Osteocyte (in vitro differentiated cells): ENCODE results near the gene C10orf71. TPM values are rescaled to one million over a fixed set of nuclear protein-coding genes. Genes with fewer than 3 reads are reported as not detected.

ENCODE experiments used
- DNase-seq: peaks from one replicate; pipeline ENCODE4 v3.0.0; 2021; ENCODE audit warnings: mixed read lengths; ENCODE audit not compliant: unreplicated experiment; ENCODE audit errors: extremely low spot score
- H3K27ac Mint-ChIP-seq: one replicate; pipeline ENCODE4 v1.8.0; 2021; ENCODE audit warnings: mild to moderate bottlenecking, mixed read lengths; ENCODE audit not compliant: unreplicated experiment
- H3K27me3 Mint-ChIP-seq: one replicate; pipeline ENCODE4 v1.8.0; 2021; ENCODE audit warnings: mixed read lengths; ENCODE audit not compliant: unreplicated experiment
- H3K36me3 Mint-ChIP-seq: one replicate; pipeline ENCODE4 v1.8.0; 2021; ENCODE audit warnings: mixed read lengths; ENCODE audit not compliant: unreplicated experiment
- H3K4me1 Mint-ChIP-seq: one replicate; pipeline ENCODE4 v1.8.0; 2021; ENCODE audit warnings: mixed read lengths; ENCODE audit not compliant: unreplicated experiment
- H3K4me3 Mint-ChIP-seq: one replicate; pipeline ENCODE4 v1.8.0; 2021; ENCODE audit warnings: mild to moderate bottlenecking, moderate library complexity, mixed read lengths; ENCODE audit not compliant: unreplicated experiment
- H3K9me3 Mint-ChIP-seq: one replicate; pipeline ENCODE4 v1.8.0; 2021; ENCODE audit warnings: mixed read lengths; ENCODE audit not compliant: unreplicated experiment
- total RNA-seq: library from RNA; stranded (reverse); gene quantifications from 2 replicates; pipeline ENCODE4 v1.2.1, GENCODE V29; 2021
- TF ChIP-seq, protein P1 (sequence below): fragments of 200-600 bp; sonication (generic); IDR thresholded peaks from 2 replicates; pipeline ENCODE4 v1.5.0; 2021; ENCODE audit warnings: antibody characterized with exemption, mild to moderate bottlenecking, moderate library complexity

Gene C10orf71
- total RNA-seq, 1 donor from 2014 or later = not detected

DNA sequence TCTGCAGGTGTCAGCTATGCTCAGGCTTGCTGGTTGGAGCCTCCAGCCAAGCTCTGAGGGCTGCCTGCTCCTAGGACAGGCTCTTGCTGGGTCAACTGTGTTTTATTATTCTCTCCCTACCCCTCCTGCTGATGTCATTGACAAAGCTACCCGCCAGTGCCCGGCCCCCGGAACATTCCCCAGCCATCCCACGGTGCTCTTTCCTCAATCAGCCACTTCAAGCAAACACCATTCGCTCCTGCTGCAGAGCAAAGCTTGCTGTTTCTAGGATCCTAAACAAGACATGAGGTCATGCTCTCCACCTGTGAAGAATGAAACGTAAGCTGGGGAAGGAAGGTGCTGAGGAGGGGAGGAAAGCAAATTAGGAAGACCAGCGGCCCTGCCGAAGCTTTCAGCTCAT lies 2.1 kb upstream of the C10orf71 start:
- peaks cover 12% of the 10 kb centered on the region for H3K4me1 Mint-ChIP-seq

DNA sequence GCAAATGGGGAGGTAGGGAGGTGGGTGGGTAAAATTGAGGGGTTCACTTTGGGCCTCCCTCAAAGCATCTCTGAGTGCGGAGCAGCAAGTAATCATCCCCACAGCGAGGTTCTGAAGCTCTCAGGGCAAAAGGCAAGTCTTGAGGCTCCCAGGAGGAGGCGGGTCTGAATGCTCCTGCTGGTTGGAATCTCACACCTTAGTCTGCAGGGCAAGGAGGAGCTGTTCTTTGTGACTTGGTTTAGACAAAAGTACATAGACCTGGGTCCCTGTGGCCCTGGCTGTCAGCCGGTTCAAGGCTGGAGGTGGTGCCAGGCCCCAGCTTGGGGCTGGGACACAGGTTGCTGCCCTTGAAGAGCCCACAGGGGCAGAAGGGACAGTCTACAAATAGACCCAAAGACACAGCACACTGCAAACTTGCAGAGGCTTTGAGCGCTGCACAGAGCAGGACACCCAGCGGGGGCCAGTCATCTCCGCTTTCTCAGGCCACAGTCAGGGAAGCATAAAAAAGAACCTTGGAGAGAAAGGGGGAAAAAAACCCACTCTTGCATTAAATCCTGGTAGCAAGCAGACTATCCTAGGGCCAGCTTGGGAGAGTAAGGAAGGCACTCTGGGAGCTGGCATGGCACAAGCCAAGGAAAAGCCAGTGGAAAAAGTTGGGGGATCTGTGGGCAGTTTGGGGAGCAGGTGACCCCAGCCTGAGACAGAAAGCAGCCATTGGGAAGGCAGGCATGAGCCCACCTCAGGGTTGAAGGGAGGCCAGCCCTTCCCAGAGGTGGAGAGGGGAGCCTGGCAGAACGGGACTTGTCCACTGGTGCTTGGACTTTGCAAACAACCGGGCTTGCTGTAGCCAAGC lies 926 bp upstream of the C10orf71 start:
- DNase-seq = no peak
- TF ChIP-seq, protein P1, sequence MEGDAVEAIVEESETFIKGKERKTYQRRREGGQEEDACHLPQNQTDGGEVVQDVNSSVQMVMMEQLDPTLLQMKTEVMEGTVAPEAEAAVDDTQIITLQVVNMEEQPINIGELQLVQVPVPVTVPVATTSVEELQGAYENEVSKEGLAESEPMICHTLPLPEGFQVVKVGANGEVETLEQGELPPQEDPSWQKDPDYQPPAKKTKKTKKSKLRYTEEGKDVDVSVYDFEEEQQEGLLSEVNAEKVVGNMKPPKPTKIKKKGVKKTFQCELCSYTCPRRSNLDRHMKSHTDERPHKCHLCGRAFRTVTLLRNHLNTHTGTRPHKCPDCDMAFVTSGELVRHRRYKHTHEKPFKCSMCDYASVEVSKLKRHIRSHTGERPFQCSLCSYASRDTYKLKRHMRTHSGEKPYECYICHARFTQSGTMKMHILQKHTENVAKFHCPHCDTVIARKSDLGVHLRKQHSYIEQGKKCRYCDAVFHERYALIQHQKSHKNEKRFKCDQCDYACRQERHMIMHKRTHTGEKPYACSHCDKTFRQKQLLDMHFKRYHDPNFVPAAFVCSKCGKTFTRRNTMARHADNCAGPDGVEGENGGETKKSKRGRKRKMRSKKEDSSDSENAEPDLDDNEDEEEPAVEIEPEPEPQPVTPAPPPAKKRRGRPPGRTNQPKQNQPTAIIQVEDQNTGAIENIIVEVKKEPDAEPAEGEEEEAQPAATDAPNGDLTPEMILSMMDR = no peak
- H3K27me3 Mint-ChIP-seq = peaks cover 8% of the 10 kb centered on the region
- H3K9me3 Mint-ChIP-seq = no peaks in the 10 kb centered on the region
- H3K4me1 Mint-ChIP-seq = peaks cover 12% of the 10 kb centered on the region
- H3K36me3 Mint-ChIP-seq = no peaks in the 10 kb centered on the region
- H3K4me3 Mint-ChIP-seq = no peak overlapping the region
- no peak overlapping the region for H3K27ac Mint-ChIP-seq

More for the DNA sequence above, 2.1 kb upstream of the C10orf71 start:
- no peak for DNase-seq
- TF ChIP-seq, protein P1 = no peak
- H3K36me3 Mint-ChIP-seq = no peaks in the 10 kb centered on the region
- no peak overlapping the region for H3K27ac Mint-ChIP-seq
- H3K9me3 Mint-ChIP-seq = no peaks in the 10 kb centered on the region
- no peak overlapping the region for H3K4me3 Mint-ChIP-seq
- peaks cover 10% of the 10 kb centered on the region for H3K27me3 Mint-ChIP-seq

GRCh38 chr10:49298671-49298982 lies 343 bp upstream of the C10orf71 start:
- H3K27ac Mint-ChIP-seq = no peak overlapping the region
- peaks cover 12% of the 10 kb centered on the region for H3K4me1 Mint-ChIP-seq
- TF ChIP-seq, protein P1 = no peak
- no peak overlapping the region for H3K4me3 Mint-ChIP-seq
- no peak for DNase-seq
- H3K27me3 Mint-ChIP-seq = peaks cover 8% of the 10 kb centered on the region
- H3K36me3 Mint-ChIP-seq = no peaks in the 10 kb centered on the region
- H3K9me3 Mint-ChIP-seq = no peaks in the 10 kb centered on the region

- no peak overlapping the region for H3K27ac Mint-ChIP-seq
- H3K4me1 Mint-ChIP-seq = peaks cover 12% of the 10 kb centered on the region
- DNase-seq = no peak
- TF ChIP-seq, protein P1 = no peak
- H3K4me3 Mint-ChIP-seq = no peak overlapping the region
- H3K36me3 Mint-ChIP-seq = no peaks in the 10 kb centered on the region
- H3K9me3 Mint-ChIP-seq = no peaks in the 10 kb centered on the region
- peaks cover 11% of the 10 kb centered on the region for H3K27me3 Mint-ChIP-seq
These were observed 808 bp downstream of the C10orf71 start for GRCh38 chr10:49299816-49300139.

GRCh38 chr10:49300140-49300974 lies 1.4 kb downstream of the C10orf71 start:
- Mint-ChIP-seq H3K27me3 (peaks cover 12% of the 10 kb centered on the region), H3K27ac (no peak overlapping the region), H3K9me3 (no peaks in the 10 kb centered on the region), H3K36me3 (no peaks in the 10 kb centered on the region), H3K4me3 (no peak overlapping the region), H3K4me1 (peaks cover 12% of the 10 kb centered on the region)
- DNase-seq = no peak
- TF ChIP-seq, protein P1 = no peak
